PFSK-1 (cell line): Measurements from ENCODE around the gene HMCES.

ENCODE experiments used
- FOXP2 ChIP-seq: optimal IDR thresholded peaks from 2 replicates; pipeline ENCODE3; 2011; ENCODE audit warnings: borderline replicate concordance, control low read depth, inconsistent platforms; ENCODE audit not compliant: insufficient read depth; ENCODE audit errors: extremely low read length, extremely low read depth
- POLR2AphosphoS5 ChIP-seq: IDR thresholded peaks from 2 replicates; pipeline ENCODE4 v1.6.1; 2012; ENCODE audit warnings: low read depth, mild to moderate bottlenecking, control low read depth, low read length, moderate library complexity
- SIN3A ChIP-seq: IDR thresholded peaks from 2 replicates; pipeline ENCODE4 v1.6.1; 2012; ENCODE audit warnings: mild to moderate bottlenecking, low read length, moderate library complexity, borderline replicate concordance; ENCODE audit not compliant: insufficient read depth
- TAF1 ChIP-seq: IDR thresholded peaks from 2 replicates; pipeline ENCODE4 v1.6.1; 2012; ENCODE audit warnings: low read length, control low read depth, borderline replicate concordance; ENCODE audit not compliant: insufficient read depth
- TF ChIP-seq, protein P1 (sequence below), 2 experiments: IDR thresholded peaks; 2 replicates each; pipeline versions ENCODE4 v1.6.1 to v1.8.0; 2011 to 2012; ENCODE audit warnings: low read depth in 2 of 2, low read length in 2 of 2, control low read depth in 1 of 2, inconsistent platforms in 1 of 2, mild to moderate bottlenecking in 1 of 2, moderate library complexity in 1 of 2; ENCODE audit not compliant: insufficient read depth in 1 of 2

The HMCES gene

DNA sequence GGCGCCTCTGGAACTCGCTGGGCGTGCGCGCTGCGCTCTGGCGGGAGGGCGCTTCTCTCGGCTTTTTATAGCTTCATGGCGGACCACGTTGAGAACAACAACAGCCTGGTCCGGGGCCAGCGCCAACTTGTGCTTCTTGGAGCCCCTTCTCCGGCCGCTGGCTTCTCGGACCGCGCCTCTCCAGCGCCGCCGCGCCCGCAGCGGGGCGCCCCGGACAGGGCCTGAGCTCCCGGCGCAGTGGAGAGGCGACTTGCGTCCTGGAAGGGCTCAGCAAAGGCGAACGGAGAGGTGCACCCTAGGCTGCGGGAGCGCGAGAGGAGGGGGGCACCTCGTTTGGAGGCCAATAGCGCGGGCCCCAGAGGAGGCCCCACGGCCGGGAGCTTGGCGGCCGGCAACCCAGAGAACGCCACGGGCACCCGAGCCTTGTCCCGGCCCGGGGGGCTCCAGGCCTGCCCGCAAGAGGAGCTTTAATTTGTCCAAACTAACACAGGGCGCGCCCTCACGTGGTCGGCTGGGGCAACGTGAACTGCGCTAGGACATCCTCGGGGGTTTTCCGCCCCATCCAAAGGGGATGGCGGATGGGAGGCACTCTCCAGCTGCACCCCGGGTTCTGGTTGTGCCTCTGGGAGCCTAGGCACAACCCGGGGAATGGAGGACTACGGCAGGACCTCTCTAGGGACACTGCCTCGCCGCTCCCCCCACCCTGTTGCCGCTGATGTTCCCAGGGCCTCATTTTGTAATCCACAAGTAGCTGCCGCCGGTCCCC lies 37.8 kb downstream of the HMCES start:
- peak; percentile 90; the same call in 1 of the 2 replicates for TF ChIP-seq SIN3A
- no peak for TF ChIP-seq FOXP2
- peak; percentile 90; the same call in 1 of the 2 replicates for TF ChIP-seq TAF1
- peak; percentile 97 for TF ChIP-seq POLR2AphosphoS5
- TF ChIP-seq, protein P1, sequence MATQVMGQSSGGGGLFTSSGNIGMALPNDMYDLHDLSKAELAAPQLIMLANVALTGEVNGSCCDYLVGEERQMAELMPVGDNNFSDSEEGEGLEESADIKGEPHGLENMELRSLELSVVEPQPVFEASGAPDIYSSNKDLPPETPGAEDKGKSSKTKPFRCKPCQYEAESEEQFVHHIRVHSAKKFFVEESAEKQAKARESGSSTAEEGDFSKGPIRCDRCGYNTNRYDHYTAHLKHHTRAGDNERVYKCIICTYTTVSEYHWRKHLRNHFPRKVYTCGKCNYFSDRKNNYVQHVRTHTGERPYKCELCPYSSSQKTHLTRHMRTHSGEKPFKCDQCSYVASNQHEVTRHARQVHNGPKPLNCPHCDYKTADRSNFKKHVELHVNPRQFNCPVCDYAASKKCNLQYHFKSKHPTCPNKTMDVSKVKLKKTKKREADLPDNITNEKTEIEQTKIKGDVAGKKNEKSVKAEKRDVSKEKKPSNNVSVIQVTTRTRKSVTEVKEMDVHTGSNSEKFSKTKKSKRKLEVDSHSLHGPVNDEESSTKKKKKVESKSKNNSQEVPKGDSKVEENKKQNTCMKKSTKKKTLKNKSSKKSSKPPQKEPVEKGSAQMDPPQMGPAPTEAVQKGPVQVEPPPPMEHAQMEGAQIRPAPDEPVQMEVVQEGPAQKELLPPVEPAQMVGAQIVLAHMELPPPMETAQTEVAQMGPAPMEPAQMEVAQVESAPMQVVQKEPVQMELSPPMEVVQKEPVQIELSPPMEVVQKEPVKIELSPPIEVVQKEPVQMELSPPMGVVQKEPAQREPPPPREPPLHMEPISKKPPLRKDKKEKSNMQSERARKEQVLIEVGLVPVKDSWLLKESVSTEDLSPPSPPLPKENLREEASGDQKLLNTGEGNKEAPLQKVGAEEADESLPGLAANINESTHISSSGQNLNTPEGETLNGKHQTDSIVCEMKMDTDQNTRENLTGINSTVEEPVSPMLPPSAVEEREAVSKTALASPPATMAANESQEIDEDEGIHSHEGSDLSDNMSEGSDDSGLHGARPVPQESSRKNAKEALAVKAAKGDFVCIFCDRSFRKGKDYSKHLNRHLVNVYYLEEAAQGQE (IDR thresholded peaks at IDR 0.05; ENCODE audit: insufficient read depth in 1 of 2, low read depth in 2 of 2, low read length in 2 of 2), result no peak

DNA sequence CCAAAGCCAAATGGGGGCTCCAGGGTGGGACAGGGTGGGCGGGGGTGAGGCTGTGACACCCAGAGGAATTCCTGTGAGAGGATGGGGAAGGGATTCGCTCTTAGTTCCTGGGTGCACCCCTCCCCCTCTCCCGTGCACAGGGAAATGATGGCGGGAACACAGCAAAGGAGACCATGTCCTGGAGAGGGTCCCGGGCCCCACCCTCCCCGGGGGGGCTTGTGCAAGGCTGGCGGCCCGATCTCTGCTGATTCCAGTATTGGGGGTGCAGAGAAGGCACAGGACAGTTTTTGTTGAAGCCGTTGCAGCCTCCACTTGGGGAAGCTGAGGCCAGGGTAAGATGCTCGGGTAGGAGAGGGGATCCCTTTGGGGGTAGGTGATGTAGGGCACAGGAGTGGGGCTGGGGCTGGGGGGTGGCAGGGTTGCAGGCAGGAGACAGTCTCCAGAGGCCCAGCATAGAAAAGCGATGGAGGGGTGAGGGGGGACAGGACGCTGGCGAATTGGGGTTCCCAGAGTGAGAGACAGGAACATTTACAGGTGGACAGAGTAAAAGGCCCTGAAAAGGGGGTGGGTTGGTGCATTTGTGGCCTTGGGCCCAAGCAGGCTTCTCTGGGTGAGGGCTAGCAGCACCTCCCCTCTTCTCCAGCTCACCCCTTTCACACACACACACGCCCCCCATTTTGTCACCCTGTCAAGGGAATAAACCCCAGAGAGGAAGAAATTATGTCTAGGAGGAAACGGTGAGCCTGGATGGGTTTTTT lies 38.5 kb downstream of the HMCES start:
- TF ChIP-seq, protein P1 (IDR thresholded peaks at IDR 0.05; ENCODE audit: insufficient read depth in 1 of 2, low read depth in 2 of 2, low read length in 2 of 2), result no peak
- TF ChIP-seq SIN3A (no peak), FOXP2 (no peak), TAF1 (no peak), POLR2AphosphoS5 (no peak)

DNA sequence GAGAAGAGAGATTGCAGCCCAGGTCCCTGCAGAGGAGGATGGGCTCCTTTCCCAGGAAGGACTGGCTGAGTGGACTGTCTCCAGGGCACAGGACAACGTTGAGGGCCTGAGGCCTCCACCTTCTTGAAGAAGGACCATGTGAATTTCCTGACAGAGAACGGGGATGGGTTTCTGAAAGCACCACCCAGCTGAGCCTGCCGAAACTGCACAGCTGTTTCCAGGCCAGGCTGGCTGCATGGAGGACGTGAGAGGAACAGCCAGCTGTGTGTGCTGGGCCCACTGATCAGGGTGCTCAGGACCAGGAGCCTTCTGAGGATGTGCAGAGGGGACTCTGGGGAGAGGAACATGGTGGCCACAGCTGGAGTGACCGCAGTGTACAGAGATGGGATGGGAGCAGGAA lies 39.2 kb downstream of the HMCES start:
- TF ChIP-seq TAF1 (no peak), POLR2AphosphoS5 (no peak), SIN3A (no peak)
- TF ChIP-seq, protein P1 (IDR thresholded peaks at IDR 0.05; ENCODE audit: insufficient read depth in 1 of 2, low read depth in 2 of 2, low read length in 2 of 2), result no peak

DNA sequence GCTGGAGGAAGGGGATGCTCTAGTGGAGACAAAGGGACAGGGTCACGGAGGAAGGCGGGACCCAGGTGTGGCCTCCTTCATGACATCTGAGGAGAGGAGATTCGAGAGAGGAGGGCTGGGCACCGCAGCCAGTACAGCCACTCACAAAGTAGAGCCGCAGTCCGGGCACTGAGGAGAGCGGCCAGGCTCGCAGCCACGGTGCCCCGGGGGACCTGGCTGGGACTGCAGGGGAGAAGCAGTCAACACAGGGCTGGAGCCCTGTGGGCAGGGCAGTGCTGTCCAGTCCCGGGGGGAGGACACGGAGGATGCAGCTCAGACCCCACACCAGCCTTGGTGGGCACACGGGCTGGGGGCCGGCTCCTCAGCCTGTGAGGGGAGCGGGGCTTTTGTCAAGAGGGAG lies 40.3 kb downstream of the HMCES start:
- TF ChIP-seq, protein P1 (IDR thresholded peaks at IDR 0.05; ENCODE audit: insufficient read depth in 1 of 2, low read depth in 2 of 2, low read length in 2 of 2), result no peak
- no peak for TF ChIP-seq POLR2AphosphoS5
- no peak for TF ChIP-seq TAF1
- no peak for TF ChIP-seq FOXP2
- TF ChIP-seq SIN3A, result no peak
